ENCODE measurements around the gene AP2A2. TPM values are rescaled to one million over a fixed set of nuclear protein-coding genes. Genes with fewer than 3 reads are reported as not detected.

AP2A2 gene
- total RNA-seq, 4 donors from 2014 or later, result 33.6 to 76.6 (median 46.4) TPM

DNA sequence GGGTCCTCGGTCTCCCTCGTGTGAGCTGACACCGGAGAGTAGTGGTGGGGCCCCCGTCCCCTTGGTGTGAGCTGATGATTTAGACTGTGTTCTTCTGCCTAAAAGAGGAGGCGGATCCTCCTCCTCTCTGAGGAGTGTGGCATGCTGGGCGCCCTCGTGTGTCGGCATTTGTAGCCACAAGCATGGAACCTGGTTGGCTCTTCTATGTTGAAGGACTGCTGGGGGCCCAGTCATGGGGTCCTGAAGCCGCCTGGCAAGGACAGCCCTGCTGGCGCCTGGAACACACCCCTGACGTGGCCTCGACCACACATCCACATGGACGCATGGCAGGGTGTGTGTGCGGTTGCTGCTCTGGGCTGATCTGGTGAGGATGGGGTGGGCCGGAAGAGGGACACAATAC lies 50.2 kb downstream of the AP2A2 start:
- intact Hi-C loops (cut with DNase I; ENCODE audit: low total_unique reads), result no loop called here
- H3K4me3 ChIP-seq (ENCODE audit: low read depth, poor library complexity, severe bottlenecking), result no peak overlapping the region
- WGBS, 2 donors, result 70 to 81% methylated on average over 15 of the region's 15 CpGs
- TF ChIP-seq, protein P1, sequence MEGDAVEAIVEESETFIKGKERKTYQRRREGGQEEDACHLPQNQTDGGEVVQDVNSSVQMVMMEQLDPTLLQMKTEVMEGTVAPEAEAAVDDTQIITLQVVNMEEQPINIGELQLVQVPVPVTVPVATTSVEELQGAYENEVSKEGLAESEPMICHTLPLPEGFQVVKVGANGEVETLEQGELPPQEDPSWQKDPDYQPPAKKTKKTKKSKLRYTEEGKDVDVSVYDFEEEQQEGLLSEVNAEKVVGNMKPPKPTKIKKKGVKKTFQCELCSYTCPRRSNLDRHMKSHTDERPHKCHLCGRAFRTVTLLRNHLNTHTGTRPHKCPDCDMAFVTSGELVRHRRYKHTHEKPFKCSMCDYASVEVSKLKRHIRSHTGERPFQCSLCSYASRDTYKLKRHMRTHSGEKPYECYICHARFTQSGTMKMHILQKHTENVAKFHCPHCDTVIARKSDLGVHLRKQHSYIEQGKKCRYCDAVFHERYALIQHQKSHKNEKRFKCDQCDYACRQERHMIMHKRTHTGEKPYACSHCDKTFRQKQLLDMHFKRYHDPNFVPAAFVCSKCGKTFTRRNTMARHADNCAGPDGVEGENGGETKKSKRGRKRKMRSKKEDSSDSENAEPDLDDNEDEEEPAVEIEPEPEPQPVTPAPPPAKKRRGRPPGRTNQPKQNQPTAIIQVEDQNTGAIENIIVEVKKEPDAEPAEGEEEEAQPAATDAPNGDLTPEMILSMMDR (IDR thresholded peaks at IDR 0.05), result no peak
- TF ChIP-seq POLR2A (IDR thresholded peaks at IDR 0.05), result no peak
- DNase-seq (ENCODE audit: low spot score in 2 of 2), result no peak

DNA sequence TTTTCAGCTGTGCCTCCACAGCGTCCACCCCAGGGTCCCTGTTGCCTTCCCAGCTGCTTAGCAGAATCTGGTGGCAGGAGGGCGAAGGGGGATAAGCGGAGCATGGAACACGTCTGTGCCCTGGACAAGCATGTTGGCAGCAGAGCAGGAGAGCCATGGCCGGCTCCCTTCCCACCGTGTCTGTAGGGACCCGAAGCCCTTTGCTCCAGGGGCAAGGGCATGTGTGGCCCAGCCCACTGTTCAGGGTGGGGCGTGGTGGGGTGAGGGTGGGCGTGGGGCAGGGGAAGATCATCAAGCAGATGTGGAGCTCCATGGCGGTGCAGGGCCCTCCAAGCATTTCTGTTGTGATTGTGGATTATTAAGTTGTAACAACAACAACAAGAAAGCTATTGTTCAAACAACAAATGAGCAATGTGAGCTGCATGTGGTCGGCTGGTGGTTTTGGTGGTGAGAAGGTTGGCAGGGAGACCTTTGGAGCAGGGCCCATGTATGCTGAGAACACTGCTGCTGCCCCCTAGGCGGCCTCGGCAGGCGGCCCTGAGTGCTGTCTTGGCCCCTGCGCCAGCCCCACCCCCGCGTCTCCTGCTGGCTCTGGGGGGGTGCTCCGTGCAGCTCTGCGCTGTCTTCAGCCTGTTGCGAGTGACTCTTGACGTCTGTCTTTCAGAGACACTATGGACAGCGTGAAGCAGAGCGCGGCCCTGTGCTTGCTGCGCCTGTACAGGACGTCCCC lies 50.9 kb downstream of the AP2A2 start:
- no peak for TF ChIP-seq POLR2A (IDR thresholded peaks at IDR 0.05)
- TF ChIP-seq, protein P1 (IDR thresholded peaks at IDR 0.05), result no peak
- DNase-seq (ENCODE audit: low spot score in 2 of 2), result no peak
- 70 to 71% methylated on average over 25 to 26 of the region's 26 CpGs for WGBS, 2 donors
- intact Hi-C loops (cut with DNase I; ENCODE audit: low total_unique reads), result no loop called here
- H3K4me3 ChIP-seq (ENCODE audit: low read depth, poor library complexity, severe bottlenecking), result no peak overlapping the region

DNA sequence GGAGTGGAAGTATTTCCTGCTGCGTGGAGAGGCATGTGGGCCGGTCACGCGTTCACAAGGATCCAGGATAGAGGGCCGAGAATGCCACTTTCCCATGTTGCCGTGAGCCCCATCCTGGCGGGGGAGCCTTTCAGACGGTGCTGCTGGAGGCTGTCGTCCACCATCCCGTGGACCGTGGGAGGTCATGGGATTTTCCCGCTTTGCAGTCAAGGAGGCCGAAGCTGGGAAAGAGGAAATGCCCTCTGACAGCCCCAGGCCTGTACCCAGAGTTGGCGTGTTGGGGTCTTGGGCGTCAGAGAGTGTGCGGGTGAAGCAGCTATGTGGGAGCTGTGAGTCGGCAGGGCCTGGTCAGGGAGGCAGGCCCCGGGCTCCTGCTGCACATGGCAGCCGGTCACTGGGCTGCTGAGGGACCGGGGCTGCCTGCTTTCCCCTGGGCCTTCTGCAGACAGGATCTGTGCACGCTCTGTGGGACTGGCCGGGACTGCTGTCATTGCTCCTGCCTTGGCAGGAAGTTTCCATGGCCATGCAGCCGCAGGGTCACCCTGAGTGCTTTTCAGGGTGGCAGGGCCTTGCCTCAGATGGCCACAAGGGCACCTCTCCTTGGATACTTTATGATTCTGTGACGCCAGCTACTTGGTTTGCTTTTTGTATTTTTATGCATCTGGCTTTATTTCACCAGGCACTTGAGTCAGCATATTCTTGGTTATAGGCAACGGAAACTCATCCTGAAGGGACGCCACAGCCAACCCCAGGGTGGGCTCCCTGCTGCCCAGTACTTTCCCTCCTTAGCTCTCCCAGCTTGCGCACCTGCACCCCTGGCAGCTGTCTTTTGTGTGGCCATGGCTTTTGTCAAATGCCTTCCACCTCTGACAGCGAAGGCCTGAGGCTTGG lies 52.4 kb downstream of the AP2A2 start:
- no peak for DNase-seq (ENCODE audit: low spot score in 2 of 2)
- TF ChIP-seq, protein P1 (IDR thresholded peaks at IDR 0.05), result no peak
- no peak for TF ChIP-seq POLR2A (IDR thresholded peaks at IDR 0.05)
- no peak overlapping the region for H3K4me3 ChIP-seq (ENCODE audit: low read depth, poor library complexity, severe bottlenecking)
- WGBS, 2 donors, result 93% methylated on average over 24 to 28 of the region's 28 CpGs
- intact Hi-C loops (cut with DNase I; ENCODE audit: low total_unique reads), result no loop called here

DNA sequence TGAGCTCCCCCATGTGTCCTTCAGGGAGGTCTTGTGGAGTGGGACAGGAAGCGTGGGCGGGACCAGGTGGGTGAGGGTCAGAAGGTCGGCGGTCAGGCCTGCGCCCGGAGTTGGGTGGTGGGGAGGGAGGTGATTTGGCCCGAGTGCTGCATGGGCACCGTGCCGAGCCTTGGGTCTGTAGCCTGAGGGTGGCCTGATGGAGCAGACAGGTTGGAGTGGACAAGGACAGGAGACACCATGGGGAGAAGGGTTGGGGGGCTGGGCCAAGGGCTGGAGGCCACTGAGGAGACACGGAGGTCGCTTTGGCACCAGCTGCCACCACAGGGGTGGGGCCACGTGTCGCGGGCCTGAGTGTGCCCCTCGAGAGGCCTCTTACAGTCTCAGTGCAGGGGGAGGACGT lies 53.1 kb downstream of the AP2A2 start:
- WGBS, 2 donors, result 78 to 83% methylated on average over 16 of the region's 16 CpGs
- DNase-seq (ENCODE audit: low spot score in 2 of 2), result no peak
- no peak overlapping the region for H3K4me3 ChIP-seq (ENCODE audit: low read depth, poor library complexity, severe bottlenecking)
- TF ChIP-seq POLR2A (IDR thresholded peaks at IDR 0.05), result no peak
- TF ChIP-seq, protein P1 (IDR thresholded peaks at IDR 0.05), result no peak
- intact Hi-C loops (cut with DNase I; ENCODE audit: low total_unique reads), result no loop called here

DNA sequence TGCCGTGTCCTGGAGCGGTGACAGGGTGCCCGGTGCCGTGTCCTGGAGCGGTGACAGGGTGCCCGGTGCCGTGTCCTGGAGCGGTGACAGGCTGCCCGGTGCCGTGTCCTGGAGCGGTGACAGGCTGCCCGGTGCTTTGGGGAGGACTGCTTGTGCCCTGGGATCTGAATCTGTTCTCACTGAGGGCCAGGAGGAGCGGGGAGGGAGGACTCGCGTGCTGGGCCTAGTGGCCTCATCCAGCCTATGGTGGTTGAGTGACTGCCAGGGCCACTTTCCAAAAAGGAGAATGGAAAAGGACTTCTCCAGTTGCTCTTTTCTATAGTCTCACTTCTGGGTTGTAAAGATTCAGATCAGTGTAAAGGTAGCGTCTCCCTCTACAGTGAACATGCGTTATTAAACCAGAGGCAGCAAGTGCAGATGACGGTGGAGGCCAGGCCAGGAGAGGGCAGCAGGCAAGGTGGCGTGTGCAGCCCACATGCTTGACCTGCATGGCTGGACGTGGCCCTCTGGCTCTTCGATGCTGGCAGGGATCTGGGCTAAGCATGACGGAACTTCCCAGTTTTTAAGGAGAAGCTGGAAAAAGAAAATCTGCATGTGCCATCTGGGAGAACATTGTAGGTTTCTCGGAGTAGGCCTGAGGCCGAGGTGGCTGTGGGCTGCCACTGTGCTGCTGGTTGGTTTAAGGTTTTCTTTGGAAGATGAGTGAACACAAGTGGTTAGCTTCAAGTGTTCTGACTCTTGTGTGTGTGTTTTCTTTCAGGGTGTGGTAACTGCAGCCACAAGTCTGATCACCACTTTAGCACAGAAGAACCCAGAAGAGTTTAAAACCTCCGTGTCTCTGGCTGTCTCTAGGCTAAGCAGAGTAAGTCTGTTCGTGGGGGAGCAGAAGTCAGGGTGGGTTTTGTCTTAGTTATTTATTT lies 55.0 kb downstream of the AP2A2 start:
- no peak for TF ChIP-seq POLR2A (IDR thresholded peaks at IDR 0.05)
- TF ChIP-seq, protein P1 (IDR thresholded peaks at IDR 0.05), result no peak
- DNase-seq (ENCODE audit: low spot score in 2 of 2), result no peak
- 73 to 84% methylated on average over 14 to 26 of the region's 26 CpGs for whole genome bisulfite sequencing, 2 donors
- H3K4me3 ChIP-seq (ENCODE audit: low read depth, poor library complexity, severe bottlenecking), result no peak overlapping the region
- intact Hi-C loops (cut with DNase I; ENCODE audit: low total_unique reads), result no loop called here

Data from lower leg skin (tissue), 4 donors.